HepG2 (cell line): ENCODE results near the gene GPC3. TPM values are rescaled to one million over a fixed set of nuclear protein-coding genes. Genes with fewer than 3 reads are reported as not detected.

ENCODE experiments used
- AFF4 ChIP-seq: sonication (generic); formaldehyde crosslinking; IDR thresholded peaks from 2 replicates; pipeline ENCODE4 v1.4.0; 2020; ENCODE audit warnings: missing genetic modification reagents
- ARID5B ChIP-seq: IDR thresholded peaks from 2 replicates; pipeline ENCODE4 v1.4.0; 2020; ENCODE audit warnings: mild to moderate bottlenecking, missing genetic modification reagents
- BCL6 ChIP-seq: IDR thresholded peaks from 2 replicates; pipeline ENCODE4 v1.6.1; 2016; ENCODE audit warnings: missing genetic modification reagents, missing compliant biosample characterization
- FOSL2 ChIP-seq: sonication (generic); formaldehyde crosslinking; IDR thresholded peaks from 2 replicates; pipeline ENCODE4 v1.4.0; 2020; ENCODE audit warnings: missing genetic modification reagents
- FOXA3 ChIP-seq: IDR thresholded peaks from 2 replicates; pipeline ENCODE4 v1.6.1; 2016; ENCODE audit warnings: missing genetic modification reagents, missing compliant biosample characterization
- HDAC6 ChIP-seq: fragments of 200-600 bp; sonication (generic); IDR thresholded peaks from 2 replicates; pipeline ENCODE4 v1.7.0; 2017; ENCODE audit warnings: mild to moderate bottlenecking, antibody characterized with exemption, low read length, low read depth
- HMG20A ChIP-seq: IDR thresholded peaks from 2 replicates; pipeline ENCODE4 v1.6.1; 2016; ENCODE audit warnings: borderline replicate concordance
- PAXIP1 ChIP-seq: sonication (generic); formaldehyde crosslinking; conservative IDR thresholded peaks from 2 replicates; pipeline ENCODE4 v1.4.0; 2020; ENCODE audit warnings: mild to moderate bottlenecking, missing genetic modification reagents, moderate library complexity
- PHF8 ChIP-seq: sonication (generic); formaldehyde crosslinking; IDR thresholded peaks from 2 replicates; pipeline ENCODE4 v1.5.0; 2020; ENCODE audit warnings: missing genetic modification reagents
- RARA ChIP-seq: IDR thresholded peaks from 2 replicates; pipeline ENCODE4 v1.6.1; 2016; ENCODE audit warnings: missing genetic modification reagents, missing compliant biosample characterization
- RBM22 ChIP-seq: fragments of 200-400 bp; formaldehyde crosslinking; optimal IDR thresholded peaks from 2 replicates; pipeline ENCODE3; 2017; ENCODE audit warnings: mild to moderate bottlenecking, low read length, moderate library complexity
- ZGPAT ChIP-seq: IDR thresholded peaks from 2 replicates; pipeline ENCODE4 v1.6.1; 2016; ENCODE audit warnings: mild to moderate bottlenecking
- polyA plus RNA-seq, 8 experiments: library from polyadenylated mRNA; depleted of rRNA in 3 of 8; stranded (reverse) in 7 of 8; unstranded in 1 of 8; fragments of >200 nt; fragmentation: Illumina TruSeq in 4 of 8; extraction: Trizol in 4 of 8; gene quantifications; 2 replicates each; pipeline versions ENCODE4 v1.2.1 to v1.2.3, GENCODE V29; 2011 to 2016; ENCODE audit warnings: low read depth in 4 of 8, missing spikeins in 1 of 8, mixed read lengths in 1 of 8; ENCODE audit not compliant: insufficient read depth in 1 of 8
- total RNA-seq, 5 experiments: library from RNA; depleted of rRNA; stranded (reverse); fragments of >200 nt; fragmentation: Illumina TruSeq; extraction: Trizol; gene quantifications; 2 replicates each; pipeline ENCODE4 v1.2.3, GENCODE V29; 2016; ENCODE audit warnings: low read depth in 1 of 5

GPC3 gene
- total and polyA plus RNA-seq, 2 of the 13 experiments (the other 11 are each of a cell fraction or from before 2014, with no cell fraction given): 1,799 to 3,263 TPM

GRCh38 chrX:133676344-133677122, 308.9 kb downstream of the GPC3 start (continued):
- TF ChIP-seq RARA (CRISPR knock-in tag): 0 out of 2 replicates have a peak, but pooled peaks have one; percentile 33
- no peak for TF ChIP-seq PHF8 (CRISPR knock-in tag)
- no peak for TF ChIP-seq HDAC6
- TF ChIP-seq FOXA3 (CRISPR knock-in tag): peak; percentile 76
- peak; percentile 96 for TF ChIP-seq RBM22
- TF ChIP-seq ZGPAT (CRISPR knock-in tag): no peak
- TF ChIP-seq BCL6 (CRISPR knock-in tag): peak; percentile 63
- TF ChIP-seq ARID5B: peak; percentile 38; the same call in 1 of the 2 replicates
- 0 out of 2 replicates have a peak, but pooled peaks have one; percentile 34 for TF ChIP-seq FOSL2 (CRISPR knock-in tag)
- TF ChIP-seq AFF4 (CRISPR knock-in tag): peak; percentile 45; the same call in 1 of the 2 replicates
- peak; percentile 55; the same call in 1 of the 2 replicates for TF ChIP-seq HMG20A (CRISPR knock-in tag)
- TF ChIP-seq PAXIP1 (CRISPR knock-in tag): 0 out of 2 replicates have a peak, but pooled peaks have one; percentile 24
- TF ChIP-seq, all 625 proteins: peak for 22
